ENCODE results near the gene POU6F2.
A peak's percentile ranks its signal among the peaks of the same experiment; 100 is the strongest.

POU6F2 gene

DNA sequence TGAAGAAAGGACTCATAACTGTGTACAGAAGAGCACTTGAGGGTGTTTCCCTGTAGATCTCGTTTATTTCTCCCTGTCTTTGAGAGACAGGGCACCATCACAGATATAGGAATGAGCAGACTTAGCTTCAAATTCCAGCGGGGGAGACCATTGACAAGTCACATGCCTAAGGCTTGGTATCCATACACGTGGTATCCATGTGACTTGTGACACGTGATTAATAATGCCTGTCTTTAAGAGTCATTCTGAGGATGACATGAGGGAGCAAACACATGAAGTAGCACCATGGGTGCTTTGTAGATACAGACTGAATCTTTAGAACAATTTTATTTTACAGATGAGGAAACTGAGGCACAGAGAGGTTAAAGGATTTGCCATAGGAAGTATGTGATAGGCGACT is 292.3 kb downstream of the POU6F2 start:
- DNase-seq (ENCODE audit: low read depth in 2 of 2): no peak
- TF ChIP-seq, protein P1, sequence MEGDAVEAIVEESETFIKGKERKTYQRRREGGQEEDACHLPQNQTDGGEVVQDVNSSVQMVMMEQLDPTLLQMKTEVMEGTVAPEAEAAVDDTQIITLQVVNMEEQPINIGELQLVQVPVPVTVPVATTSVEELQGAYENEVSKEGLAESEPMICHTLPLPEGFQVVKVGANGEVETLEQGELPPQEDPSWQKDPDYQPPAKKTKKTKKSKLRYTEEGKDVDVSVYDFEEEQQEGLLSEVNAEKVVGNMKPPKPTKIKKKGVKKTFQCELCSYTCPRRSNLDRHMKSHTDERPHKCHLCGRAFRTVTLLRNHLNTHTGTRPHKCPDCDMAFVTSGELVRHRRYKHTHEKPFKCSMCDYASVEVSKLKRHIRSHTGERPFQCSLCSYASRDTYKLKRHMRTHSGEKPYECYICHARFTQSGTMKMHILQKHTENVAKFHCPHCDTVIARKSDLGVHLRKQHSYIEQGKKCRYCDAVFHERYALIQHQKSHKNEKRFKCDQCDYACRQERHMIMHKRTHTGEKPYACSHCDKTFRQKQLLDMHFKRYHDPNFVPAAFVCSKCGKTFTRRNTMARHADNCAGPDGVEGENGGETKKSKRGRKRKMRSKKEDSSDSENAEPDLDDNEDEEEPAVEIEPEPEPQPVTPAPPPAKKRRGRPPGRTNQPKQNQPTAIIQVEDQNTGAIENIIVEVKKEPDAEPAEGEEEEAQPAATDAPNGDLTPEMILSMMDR (IDR thresholded peaks at IDR 0.05; ENCODE audit: low read depth, low read length): no peak
- no peak overlapping the region for H3K4me3 ChIP-seq (replicated peaks in 1 of 2; ENCODE audit: low read depth in 2 of 2, low read length in 2 of 2)

DNA sequence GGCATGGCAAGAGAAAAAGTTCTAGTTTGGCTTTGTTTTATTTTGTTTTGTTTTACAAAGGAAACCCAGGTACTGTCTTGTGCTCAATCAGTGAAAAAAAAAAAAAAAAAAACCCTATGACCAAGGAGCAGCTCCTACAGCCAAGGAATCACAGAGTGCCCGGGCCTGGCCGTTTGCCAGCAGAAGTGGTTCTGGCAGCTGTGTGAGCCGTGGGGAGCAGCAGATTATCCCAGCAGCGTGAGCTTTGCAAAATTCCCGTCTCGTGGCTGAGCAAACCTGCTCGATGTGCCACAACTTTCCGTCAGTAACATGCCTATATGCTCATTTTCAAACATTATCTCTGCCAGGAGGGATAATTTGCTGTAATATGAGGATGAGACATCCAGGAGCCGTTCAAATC is 293.7 kb downstream of the POU6F2 start:
- TF ChIP-seq, protein P1 (IDR thresholded peaks at IDR 0.05; ENCODE audit: low read depth, low read length): no peak
- peak in 1 of 2 donors; percentile 44 for DNase-seq (ENCODE audit: low read depth in 2 of 2)
- no peak overlapping the region for H3K4me3 ChIP-seq (replicated peaks in 1 of 2; ENCODE audit: low read depth in 2 of 2, low read length in 2 of 2)

DNA sequence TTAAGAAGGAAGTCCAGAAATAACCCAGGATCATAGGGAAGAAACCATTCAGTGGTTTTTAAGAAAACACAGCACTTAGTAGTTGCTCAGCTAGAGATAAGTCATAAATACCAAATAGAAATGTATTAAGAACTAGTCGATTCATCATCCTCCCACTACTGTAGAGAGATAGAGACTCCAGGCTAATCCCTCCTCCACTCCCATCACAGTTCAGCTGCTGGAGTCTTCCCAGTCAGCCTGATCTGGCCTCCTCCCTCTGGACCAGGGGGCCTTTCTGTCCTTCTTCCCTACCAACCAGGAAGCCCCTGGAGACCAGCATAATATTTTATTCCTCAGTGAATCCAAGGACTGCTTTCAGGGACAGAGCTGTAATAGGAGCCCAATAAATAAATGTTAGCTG is 294.4 kb downstream of the POU6F2 start:
- TF ChIP-seq, protein P1 (IDR thresholded peaks at IDR 0.05; ENCODE audit: low read depth, low read length): no peak
- DNase-seq (ENCODE audit: low read depth in 2 of 2): no peak
- no peak overlapping the region for H3K4me3 ChIP-seq (replicated peaks in 1 of 2; ENCODE audit: low read depth in 2 of 2, low read length in 2 of 2)

DNA sequence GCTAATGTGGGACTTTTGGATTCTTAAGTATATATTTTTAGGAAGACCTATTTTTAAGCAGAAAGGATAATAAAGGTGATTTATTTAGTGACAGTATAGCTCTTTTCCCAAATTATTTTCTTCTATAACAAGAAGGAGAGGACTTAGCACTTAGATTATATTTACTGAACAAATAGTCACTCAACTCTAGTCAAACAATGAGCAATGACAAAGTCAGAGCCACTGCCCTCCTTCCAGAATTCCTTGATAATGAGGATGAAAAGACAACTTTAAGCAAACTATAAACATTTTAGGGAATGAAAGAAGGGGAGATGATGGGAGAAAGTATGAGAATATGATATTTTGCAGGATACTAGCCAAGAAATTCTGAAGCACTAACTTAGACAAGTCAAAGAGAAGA is 295.0 kb downstream of the POU6F2 start:
- no peak overlapping the region for H3K4me3 ChIP-seq (replicated peaks in 1 of 2; ENCODE audit: low read depth in 2 of 2, low read length in 2 of 2)
- TF ChIP-seq, protein P1 (IDR thresholded peaks at IDR 0.05; ENCODE audit: low read depth, low read length): no peak
- DNase-seq (ENCODE audit: low read depth in 2 of 2): no peak

DNA sequence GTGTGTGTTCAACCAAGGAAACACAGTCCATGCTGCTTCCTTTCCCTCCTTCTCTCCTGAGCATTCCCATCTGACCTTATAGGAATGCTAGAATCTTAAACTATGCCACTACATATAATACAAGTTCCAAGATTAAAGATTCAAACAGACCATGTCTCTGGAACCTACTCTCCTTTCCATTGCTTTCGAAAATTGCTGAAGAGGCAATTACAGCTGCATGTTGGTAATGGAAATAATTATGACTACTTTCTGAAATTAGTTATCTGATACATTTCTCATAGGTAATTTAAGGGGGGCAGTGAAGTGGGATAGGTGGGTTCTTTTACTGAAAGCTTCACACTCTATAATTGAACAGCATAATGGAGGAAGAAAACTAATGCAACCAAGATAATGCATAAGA is 302.6 kb downstream of the POU6F2 start:
- no peak for DNase-seq (ENCODE audit: low read depth in 2 of 2)
- TF ChIP-seq, protein P1 (IDR thresholded peaks at IDR 0.05; ENCODE audit: low read depth, low read length): no peak
- H3K4me3 ChIP-seq (replicated peaks in 1 of 2; ENCODE audit: low read depth in 2 of 2, low read length in 2 of 2): no peak overlapping the region

DNA sequence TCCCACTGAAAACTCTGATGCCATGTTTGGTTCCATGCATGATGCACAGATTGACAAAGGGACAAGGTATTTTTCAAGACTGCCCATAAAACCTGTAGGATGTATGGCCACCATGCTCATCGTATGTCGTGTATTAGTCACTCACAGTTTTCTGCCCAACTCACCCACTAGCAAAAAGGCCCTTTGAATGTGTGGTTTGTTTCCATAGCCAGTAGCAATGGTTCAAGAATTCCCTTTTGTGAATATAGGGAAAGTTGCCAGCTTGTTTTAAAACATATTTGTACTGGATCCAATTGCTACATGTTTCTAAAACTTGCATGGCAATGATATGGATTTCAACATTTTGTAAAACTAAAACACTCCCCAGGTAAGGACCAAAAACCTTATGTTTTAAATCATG is 307.5 kb downstream of the POU6F2 start:
- TF ChIP-seq, protein P1 (IDR thresholded peaks at IDR 0.05; ENCODE audit: low read depth, low read length): no peak
- H3K4me3 ChIP-seq (replicated peaks in 1 of 2; ENCODE audit: low read depth in 2 of 2, low read length in 2 of 2): no peak overlapping the region
- no peak for DNase-seq (ENCODE audit: low read depth in 2 of 2)

DNA sequence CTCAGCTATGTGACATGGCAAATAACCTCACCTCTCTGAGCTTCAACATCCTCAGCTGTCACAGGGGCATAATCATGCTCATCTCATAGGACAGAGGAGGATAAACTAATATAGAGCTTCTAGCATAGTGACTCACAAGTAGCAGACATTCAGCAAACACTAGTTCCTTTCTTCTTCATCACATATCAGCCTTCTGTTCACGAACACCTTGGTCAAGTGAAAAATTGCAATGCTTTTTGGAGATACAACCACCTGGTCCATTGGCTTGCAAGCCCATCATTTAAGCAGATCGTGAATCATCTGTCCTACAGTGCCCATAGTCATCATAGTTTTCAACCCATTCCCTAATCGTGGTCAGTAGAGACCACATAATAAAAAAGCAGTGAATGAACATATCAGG is 310.6 kb downstream of the POU6F2 start:
- DNase-seq (ENCODE audit: low read depth in 2 of 2): no peak
- H3K4me3 ChIP-seq (replicated peaks in 1 of 2; ENCODE audit: low read depth in 2 of 2, low read length in 2 of 2): no peak overlapping the region
- TF ChIP-seq, protein P1 (IDR thresholded peaks at IDR 0.05; ENCODE audit: low read depth, low read length): no peak

All from cardiac fibroblast (primary cell).